H1 (cell line): Measurements from ENCODE around the gene CLEC10A. TPM values are rescaled to one million over a fixed set of nuclear protein-coding genes. Genes with fewer than 3 reads are reported as not detected.

ENCODE experiments used
- CHD1 ChIP-seq: IDR thresholded peaks from 2 replicates; pipeline ENCODE4 v1.6.1; 2012; ENCODE audit warnings: low read depth, low read length, improper control_type of control experiment
- polyA plus RNA-seq, 7 experiments: library from polyadenylated mRNA; depleted of rRNA in 3 of 7; stranded (reverse) in 5 of 7; unstranded in 2 of 7; fragments of >200 nt in 5 of 7; fragments of 200-250 nt in 2 of 7; gene quantifications; 1 replicate in 5 of 7; 2 replicates in 1 of 7; 4 replicates in 1 of 7; pipeline versions ENCODE4 v1.2.1 to v1.2.3, GENCODE V29; 2011 to 2013; ENCODE audit warnings: missing spikeins in 2 of 7, mixed read lengths in 2 of 7
- total RNA-seq: library from RNA; stranded (reverse); fragmentation: NEBNext Ultra II Directional; extraction: Animal tissue kit (Norgen Biotek cat#: 25700); gene quantifications from 2 replicates; pipeline ENCODE4 v1.2.1, GENCODE V29; 2021

CLEC10A gene
- total and polyA plus RNA-seq, 2 of the 8 experiments (the other 6 are each of a cell fraction or from before 2014, with no cell fraction given), result not detected

DNA sequence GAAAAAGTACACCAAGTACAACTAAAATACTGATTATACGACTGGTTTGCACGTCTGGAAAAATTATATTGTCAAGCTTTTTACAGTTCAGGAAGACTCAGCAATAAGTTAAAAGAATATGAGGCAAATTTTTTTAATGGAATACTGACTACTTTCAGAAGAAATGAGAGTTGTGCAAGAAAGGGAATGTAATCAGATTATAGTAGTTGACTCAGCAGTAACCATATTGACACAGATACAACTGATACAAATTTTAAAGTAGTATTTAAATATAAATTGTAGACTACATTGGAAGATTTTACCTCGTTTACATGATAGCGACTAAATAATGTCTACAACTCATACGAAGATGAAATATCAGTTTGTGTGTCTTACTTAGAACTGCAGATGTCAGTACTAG, 17.9 kb upstream of the CLEC10A start (continued):
- TF ChIP-seq CHD1, result no peak
